Thyroid gland (tissue), 4 donors: ENCODE measurements around the gene SEMA4G. TPM values are rescaled to one million over a fixed set of nuclear protein-coding genes. Genes with fewer than 3 reads are reported as not detected.
A peak's percentile ranks its signal among the peaks of the same experiment; 100 is the strongest.

ENCODE experiments used
- DNase-seq, 2 donors: peaks; one replicate each; pipeline ENCODE4 v3.0.0-alpha.2; 2019
- H3K27ac ChIP-seq, 3 donors: fragments of 200-600 bp; sonication (generic); 1 replicate in 2 of 3; 2 replicates in 1 of 3; pipeline ENCODE4 v1.5.1; 2016 to 2019; ENCODE audit warnings: mild to moderate bottlenecking in 1 of 3, moderate library complexity in 1 of 3
- H3K27me3 ChIP-seq: fragments of 200-600 bp; sonication (generic); one replicate; pipeline ENCODE4 v1.5.1; 2019
- H3K36me3 ChIP-seq, 2 donors: fragments of 200-600 bp; sonication (generic); one replicate each; pipeline ENCODE4 v1.5.1; 2016 to 2019
- H3K4me1 ChIP-seq, 2 donors: fragments of 200-600 bp; sonication (generic); one replicate each; pipeline ENCODE4 v1.5.1; 2017 to 2019
- H3K4me3 ChIP-seq, 3 donors: fragments of 200-600 bp; sonication (generic); replicated peaks in 1 of 3; 1 replicate in 2 of 3; 2 replicates in 1 of 3; pipeline ENCODE4 v1.5.1; 2016; ENCODE audit warnings: mild to moderate bottlenecking in 1 of 3
- H3K9me3 ChIP-seq: fragments of 200-600 bp; sonication (generic); one replicate; pipeline ENCODE4 v1.5.1; 2017
- CTCF ChIP-seq, 6 experiments: fragments of 200-600 bp in 3 of 6; fragments of 450-650 bp in 3 of 6; sonication (generic) in 3 of 6; IDR thresholded peaks; one replicate each; pipeline ENCODE4 v1.5.1; 2016 to 2019; ENCODE audit warnings: antibody characterized with exemption in 6 of 6, mild to moderate bottlenecking in 2 of 6, inconsistent platforms in 1 of 6, moderate library complexity in 1 of 6
- POLR2A ChIP-seq, 2 donors: fragments of 450-650 bp; IDR thresholded peaks; one replicate each; pipeline ENCODE4 v1.6.1; 2017; ENCODE audit warnings: antibody characterized with exemption in 2 of 2, mild to moderate bottlenecking in 2 of 2, moderate library complexity in 1 of 2
- WGBS, 2 donors: methylation state at CpG; one replicate each; pipeline ENCODE4 v1.1.5; 2017; 5-methylcytosine and 5-hydroxymethylcytosine counted together
- intact Hi-C: fragments of 100-400 bp; cut with DNase I; formaldehyde crosslinking; loops from one replicate; pipeline ENCODE4 v1.15.1; 2023
- total RNA-seq, 4 donors: library from RNA; depleted of rRNA; stranded (reverse); fragments of >200 nt; gene quantifications; one replicate each; pipeline ENCODE4 v1.2.3, GENCODE V29; 2016

The SEMA4G gene
- total RNA-seq, 4 donors from 2014 or later: 8.7 to 13.3 (median 9.8) TPM

- no peaks in the 10 kb centered on the region for H3K9me3 ChIP-seq
- no peaks in the 10 kb centered on the region for H3K27me3 ChIP-seq
- DNase-seq: no peak
- TF ChIP-seq POLR2A (IDR thresholded peaks at IDR 0.05) (no peak), CTCF (IDR thresholded peaks at IDR 0.05) (no peak)
- peaks cover 28 to 30% of the 10 kb centered on the region in 2 donors for H3K36me3 ChIP-seq
- peaks cover 7 to 10% of the 10 kb centered on the region in 2 donors for H3K4me1 ChIP-seq
- H3K4me3 ChIP-seq: no peak overlapping the region
- intact Hi-C loops: no loop called here
- 78 to 96% methylated on average over 4 to 6 of the region's 6 CpGs for WGBS, 2 donors
- no peak overlapping the region for H3K27ac ChIP-seq
Measured at GRCh38 chr10:101008823-101009423, 39.6 kb downstream of the SEMA4G start.

- intact Hi-C loops: no loop called here
- H3K4me1 ChIP-seq: peaks cover 7 to 10% of the 10 kb centered on the region in 2 donors
- 87 to 100% methylated on average over 4 to 14 of the region's 22 CpGs for WGBS, 2 donors
- no peaks in the 10 kb centered on the region for H3K27me3 ChIP-seq
- H3K4me3 ChIP-seq: no peak overlapping the region
- no peak for TF ChIP-seq POLR2A (IDR thresholded peaks at IDR 0.05)
- no peak for TF ChIP-seq CTCF (IDR thresholded peaks at IDR 0.05)
- H3K9me3 ChIP-seq: no peaks in the 10 kb centered on the region
- no peak for DNase-seq
- H3K36me3 ChIP-seq: peaks cover 20 to 21% of the 10 kb centered on the region in 2 donors
- no peak overlapping the region for H3K27ac ChIP-seq
Measured at GRCh38 chr10:101010329-101010728, 41.0 kb downstream of the SEMA4G start.

GRCh38 chr10:101011517-101012423, 42.5 kb downstream of the SEMA4G start:
- no peaks in the 10 kb centered on the region for H3K27me3 ChIP-seq
- TF ChIP-seq CTCF (IDR thresholded peaks at IDR 0.05) (no peak), POLR2A (IDR thresholded peaks at IDR 0.05) (no peak)
- H3K27ac ChIP-seq: no peak overlapping the region
- no peak for DNase-seq
- intact Hi-C loops: loop anchor here (2.0 kb wide), 1 partner anchor 17 kb away; no protein-coding TSS in a partner anchor
- H3K36me3 ChIP-seq: peaks cover 6 to 7% of the 10 kb centered on the region in 2 donors
- no peaks in the 10 kb centered on the region for H3K9me3 ChIP-seq
- no peak overlapping the region for H3K4me3 ChIP-seq
- H3K4me1 ChIP-seq: peaks cover 7 to 10% of the 10 kb centered on the region in 2 donors
- 66 to 71% methylated on average over 6 to 11 of the region's 22 CpGs for WGBS, 2 donors

- Histone ChIP-seq H3K27me3 (peaks cover 7% of the 10 kb centered on the region), H3K4me3 (no peak overlapping the region), H3K9me3 (no peaks in the 10 kb centered on the region), H3K4me1 (peaks cover 7 to 10% of the 10 kb centered on the region in 2 donors), H3K27ac (peak overlapping the region in 1 of 3 donors; percentile 21), H3K36me3 (no peaks in the 10 kb centered on the region)
- intact Hi-C loops: loop anchor here (2.0 kb wide), 1 partner anchor 18 kb away; no protein-coding TSS in a partner anchor
- peak; percentile 73 to 98 (median 84) for TF ChIP-seq CTCF (IDR thresholded peaks at IDR 0.05)
- no peak for TF ChIP-seq POLR2A (IDR thresholded peaks at IDR 0.05)
- 15 to 26% methylated on average over 12 of the region's 14 CpGs for WGBS, 2 donors
- DNase-seq: peak; percentile 89 to 90
Measured at GRCh38 chr10:101012525-101013364, 43.4 kb downstream of the SEMA4G start.
